Upper lobe of left lung (tissue), 6 donors: Measurements from ENCODE around the gene CMYA5. TPM values are rescaled to one million over a fixed set of nuclear protein-coding genes. Genes with fewer than 3 reads are reported as not detected.
"Not testable (repeated sequence)": the region's sequence is repeated elsewhere in the genome, so short reads cannot be mapped to it uniquely, and the experiment has no call there.

ENCODE experiments used
- ATAC-seq, 2 donors: fragments of 200-7000 bp; cut with Tn5 transposase; one replicate each; pipeline ENCODE4 v1.9.1; 2022; ENCODE audit warnings: mild to moderate bottlenecking in 2 of 2, moderate library complexity in 2 of 2; ENCODE audit not compliant: low FRiP score in 2 of 2
- DNase-seq, 2 donors: peaks; one replicate each; pipeline ENCODE4 v3.0.0-alpha.2; 2019 to 2020
- H3K27ac ChIP-seq, 4 donors: fragments of 200-600 bp; sonication (generic); one replicate each; pipeline ENCODE4 v1.5.1; 2016 to 2019
- H3K27me3 ChIP-seq, 4 donors: fragments of 200-600 bp; sonication (generic); one replicate each; pipeline ENCODE4 v1.5.1; 2017 to 2019
- H3K36me3 ChIP-seq, 4 donors: fragments of 200-600 bp; sonication (generic); one replicate each; pipeline ENCODE4 v1.5.1; 2016 to 2019
- H3K4me1 ChIP-seq, 4 donors: fragments of 200-600 bp; sonication (generic); one replicate each; pipeline ENCODE4 v1.5.1; 2018 to 2019
- H3K4me3 ChIP-seq, 4 donors: fragments of 200-600 bp; sonication (generic); one replicate each; pipeline ENCODE4 v1.5.1; 2017 to 2019; ENCODE audit warnings: mild to moderate bottlenecking in 2 of 4, moderate library complexity in 1 of 4
- H3K9me3 ChIP-seq, 4 donors: fragments of 200-600 bp; sonication (generic); one replicate each; pipeline ENCODE4 v1.5.1; 2018 to 2019
- CTCF ChIP-seq, 6 experiments: fragments of 450-650 bp in 4 of 6; fragments of 200-600 bp in 2 of 6; sonication (generic) in 2 of 6; IDR thresholded peaks; one replicate each; pipeline ENCODE4 v1.5.1; 2016 to 2019; ENCODE audit warnings: antibody characterized with exemption in 6 of 6
- EP300 ChIP-seq, 4 donors: sonication (generic); formaldehyde crosslinking; IDR thresholded peaks; one replicate each; pipeline ENCODE4 v1.5.1; 2017; ENCODE audit warnings: antibody characterized with exemption in 4 of 4, control low read depth in 2 of 4
- POLR2A ChIP-seq, 4 donors: fragments of 450-650 bp; IDR thresholded peaks; one replicate each; pipeline ENCODE4 v1.5.1; 2016 to 2017; ENCODE audit warnings: antibody characterized with exemption in 4 of 4, mild to moderate bottlenecking in 2 of 4
- POLR2AphosphoS5 ChIP-seq, 2 donors: sonication (generic); formaldehyde crosslinking; IDR thresholded peaks; one replicate each; pipeline ENCODE4 v1.5.1; 2017; ENCODE audit warnings: antibody characterized with exemption in 2 of 2
- WGBS, 2 donors: methylation state at CpG; one replicate each; pipeline ENCODE4 v1.1.5; 2017 to 2018; 5-methylcytosine and 5-hydroxymethylcytosine counted together
- total RNA-seq, 6 donors: library from RNA; depleted of rRNA in 4 of 6; stranded (reverse); fragments of >200 nt in 4 of 6; gene quantifications; one replicate each; pipeline versions ENCODE4 v1.1.0 to v1.2.1, GENCODE V29; 2016 to 2021
- donor health status: DM: no; HTN: no; CAD: no; lungs with moderate emphysema.
- donor health status: DM: no; HTN: yes; CAD: no; lungs with severe emphysema.

Gene CMYA5
- total RNA-seq, 6 donors from 2014 or later, result 0.77 to 12.6 (median 3.6) TPM

GRCh38 chr5:79773612-79774011, 84.0 kb downstream of the CMYA5 start:
- H3K9me3 ChIP-seq, result no peaks in the 10 kb centered on the region
- TF ChIP-seq CTCF (IDR thresholded peaks at IDR 0.05), result no peak
- 80 to 89% methylated on average over 4 of the region's 4 CpGs for WGBS, 2 donors
- no peak for DNase-seq
- ATAC-seq, result no peak
- H3K27ac ChIP-seq, result no peak overlapping the region
- H3K4me1 ChIP-seq, result no peaks in the 10 kb centered on the region
- no peak overlapping the region for H3K4me3 ChIP-seq
- no peaks in the 10 kb centered on the region for H3K36me3 ChIP-seq
- H3K27me3 ChIP-seq, result no peaks in the 10 kb centered on the region

GRCh38 chr5:79774171-79774854, 84.7 kb downstream of the CMYA5 start:
- Histone ChIP-seq H3K9me3 (no peaks in the 10 kb centered on the region), H3K36me3 (no peaks in the 10 kb centered on the region), H3K4me1 (no peaks in the 10 kb centered on the region), H3K27me3 (no peaks in the 10 kb centered on the region), H3K4me3 (no peak overlapping the region), H3K27ac (no peak overlapping the region)
- DNase-seq (peak in 1 of 2 donors; percentile 34), ATAC-seq (peak in 1 of 2 donors; percentile 26)
- WGBS, 2 donors, result 74 to 78% methylated on average over 13 of the region's 13 CpGs
- TF ChIP-seq EP300 (IDR thresholded peaks at IDR 0.05), result no peak
- no peak for TF ChIP-seq POLR2A (IDR thresholded peaks at IDR 0.05)
- no peak for TF ChIP-seq POLR2AphosphoS5 (IDR thresholded peaks at IDR 0.05)
- peak in 1 of 6 experiments; percentile 22 for TF ChIP-seq CTCF (IDR thresholded peaks at IDR 0.05)

- H3K9me3 ChIP-seq, result no peaks in the 10 kb centered on the region
- 75 to 81% methylated on average over 4 of the region's 4 CpGs for WGBS, 2 donors
- DNase-seq, result no peak
- no peak for ATAC-seq
- TF ChIP-seq EP300 (IDR thresholded peaks at IDR 0.05), result no peak
- no peak for TF ChIP-seq POLR2A (IDR thresholded peaks at IDR 0.05)
- TF ChIP-seq CTCF (IDR thresholded peaks at IDR 0.05), result no peak
- no peaks in the 10 kb centered on the region for H3K27me3 ChIP-seq
- H3K36me3 ChIP-seq, result no peaks in the 10 kb centered on the region
- no peaks in the 10 kb centered on the region for H3K4me1 ChIP-seq
- H3K4me3 ChIP-seq, result no peak overlapping the region
- H3K27ac ChIP-seq, result no peak overlapping the region
Observed at GRCh38 chr5:79774855-79775237, 85.2 kb downstream of the CMYA5 start.

DNA sequence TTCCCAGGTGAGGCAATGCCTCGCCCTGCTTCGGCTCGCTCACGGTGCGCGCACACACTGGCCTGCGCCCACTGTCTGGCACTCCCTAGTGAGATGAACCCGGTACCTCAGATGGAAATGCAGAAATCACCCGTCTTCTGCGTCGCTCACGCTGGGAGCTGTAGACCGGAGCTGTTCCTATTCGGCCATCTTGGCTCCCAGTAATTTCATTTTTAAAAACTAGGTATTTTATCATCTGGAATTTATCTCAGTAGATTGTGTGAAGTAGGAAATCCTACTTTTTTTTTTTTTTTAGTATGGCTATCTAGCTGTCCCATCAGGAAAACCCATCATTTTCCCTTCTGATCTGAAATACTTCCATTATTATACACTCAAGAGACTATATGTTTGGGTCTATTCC, 95.1 kb downstream of the CMYA5 start:
- 32 to 77% methylated on average over 10 to 13 of the region's 14 CpGs for WGBS, 2 donors
- peak overlapping the region in 1 of 4 donors; percentile 19 for H3K4me3 ChIP-seq
- ATAC-seq, H3K9me3 ChIP-seq, H3K36me3 ChIP-seq, H3K27me3 ChIP-seq, H3K27ac ChIP-seq, H3K4me1 ChIP-seq, DNase-seq: not testable (repeated sequence)

DNA sequence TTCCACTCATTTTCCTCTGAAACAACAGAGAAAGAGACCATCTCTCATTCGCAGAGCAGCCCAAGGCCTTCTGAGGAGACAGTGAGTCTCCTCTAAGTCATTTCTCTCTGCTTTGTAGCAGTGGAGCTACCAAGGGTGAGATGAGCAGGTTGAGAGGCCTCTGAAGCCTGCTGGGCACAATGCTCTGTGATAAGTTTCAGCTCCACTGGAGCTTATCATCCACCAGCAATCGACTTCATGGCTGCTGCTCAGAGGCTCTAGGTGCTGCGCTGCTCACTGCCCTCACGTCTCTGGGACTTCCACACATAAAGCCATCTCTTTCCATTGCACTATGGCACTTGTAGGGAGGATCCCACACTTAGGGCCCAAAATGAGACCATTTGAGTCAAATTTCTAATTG, 96.3 kb downstream of the CMYA5 start:
- H3K27ac ChIP-seq, result no peak overlapping the region
- DNase-seq (no peak), ATAC-seq (no peak)

More for the DNA sequence above, 96.3 kb downstream of the CMYA5 start:
- H3K4me1 ChIP-seq, result no peaks in the 10 kb centered on the region
- H3K36me3 ChIP-seq, result no peaks in the 10 kb centered on the region
- no peak for TF ChIP-seq POLR2A (IDR thresholded peaks at IDR 0.05)
- no peak for TF ChIP-seq EP300 (IDR thresholded peaks at IDR 0.05)
- TF ChIP-seq CTCF (IDR thresholded peaks at IDR 0.05), result no peak
- TF ChIP-seq POLR2AphosphoS5 (IDR thresholded peaks at IDR 0.05), result no peak
- H3K9me3 ChIP-seq, result no peaks in the 10 kb centered on the region
- H3K27me3 ChIP-seq, result no peaks in the 10 kb centered on the region
- H3K4me3 ChIP-seq, result no peak overlapping the region
- 87 to 93% methylated on average over 4 of the region's 4 CpGs for WGBS, 2 donors
